ENCODE results near the gene ACSF2. TPM values are rescaled to one million over a fixed set of nuclear protein-coding genes. Genes with fewer than 3 reads are reported as not detected.

ACSF2 gene
- total RNA-seq, 1 experiment from 2014 or later, result 161 TPM

DNA sequence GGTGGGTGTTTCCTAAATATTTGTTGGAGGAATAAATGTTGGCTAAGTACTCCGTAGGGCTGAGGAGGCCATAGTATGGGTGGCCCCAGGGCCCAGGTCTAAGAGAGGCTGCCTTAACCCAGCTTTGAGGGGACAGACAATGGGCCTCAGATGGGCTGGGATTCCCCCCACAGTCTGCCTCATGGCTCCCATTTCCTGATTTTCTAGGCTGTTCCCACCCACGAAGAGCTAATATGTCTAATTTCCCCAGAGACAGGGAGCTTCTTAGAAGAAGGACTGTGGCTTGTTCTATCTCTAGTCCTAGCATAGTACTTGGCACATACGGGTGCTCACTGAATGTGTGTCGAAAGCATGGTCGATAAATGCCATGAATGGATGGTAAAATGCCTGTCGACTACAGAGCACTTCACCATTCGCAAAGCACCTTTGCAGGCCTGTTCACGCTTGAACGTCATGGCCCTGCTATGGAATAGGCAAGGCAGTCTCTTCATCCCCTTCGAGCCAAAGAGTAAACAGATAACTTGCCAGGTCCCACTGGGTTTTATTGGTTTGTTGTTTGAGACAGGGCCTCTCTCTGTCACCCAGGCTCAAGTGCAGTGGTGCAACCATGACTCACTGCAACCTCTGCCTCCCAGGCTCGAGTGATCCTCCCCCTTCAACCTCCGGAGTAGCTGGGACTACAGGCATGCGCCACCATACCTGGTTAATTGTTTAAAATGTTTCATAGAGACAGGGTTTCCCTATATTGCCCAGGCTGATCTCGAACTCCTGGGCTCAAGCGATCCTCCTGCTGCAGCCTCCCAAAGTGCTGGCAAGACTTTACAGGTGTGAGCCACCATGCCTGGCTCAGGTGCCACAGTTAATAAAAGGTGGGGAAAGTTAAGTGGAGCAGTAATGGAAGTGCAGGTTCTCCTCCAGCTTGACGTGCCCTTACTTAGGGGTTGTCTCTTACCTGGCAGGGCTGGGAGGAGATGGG is 33.0 kb downstream of the ACSF2 start:
- no TSS peak for BruUV-seq (replicated peaks)
- H3K4me1 Mint-ChIP-seq (ENCODE audit: low read depth, unreplicated experiment), result peaks cover 18% of the 10 kb centered on the region
- intact Hi-C loops (cut with micrococcal nuclease; ENCODE audit: unreplicated experiment), result no loop called here
- no peak overlapping the region for H3K4me3 Mint-ChIP-seq (ENCODE audit: unreplicated experiment)
- H3K27me3 Mint-ChIP-seq (ENCODE audit: insufficient read depth, unreplicated experiment), result no peaks in the 10 kb centered on the region
- peaks cover 16% of the 10 kb centered on the region for H3K4me1 ChIP-seq
- no peak overlapping the region for H3K4me3 ChIP-seq (ENCODE audit: low read depth, low read length)
- H3K9me3 ChIP-seq, result no peaks in the 10 kb centered on the region
- TF ChIP-seq, protein P1, sequence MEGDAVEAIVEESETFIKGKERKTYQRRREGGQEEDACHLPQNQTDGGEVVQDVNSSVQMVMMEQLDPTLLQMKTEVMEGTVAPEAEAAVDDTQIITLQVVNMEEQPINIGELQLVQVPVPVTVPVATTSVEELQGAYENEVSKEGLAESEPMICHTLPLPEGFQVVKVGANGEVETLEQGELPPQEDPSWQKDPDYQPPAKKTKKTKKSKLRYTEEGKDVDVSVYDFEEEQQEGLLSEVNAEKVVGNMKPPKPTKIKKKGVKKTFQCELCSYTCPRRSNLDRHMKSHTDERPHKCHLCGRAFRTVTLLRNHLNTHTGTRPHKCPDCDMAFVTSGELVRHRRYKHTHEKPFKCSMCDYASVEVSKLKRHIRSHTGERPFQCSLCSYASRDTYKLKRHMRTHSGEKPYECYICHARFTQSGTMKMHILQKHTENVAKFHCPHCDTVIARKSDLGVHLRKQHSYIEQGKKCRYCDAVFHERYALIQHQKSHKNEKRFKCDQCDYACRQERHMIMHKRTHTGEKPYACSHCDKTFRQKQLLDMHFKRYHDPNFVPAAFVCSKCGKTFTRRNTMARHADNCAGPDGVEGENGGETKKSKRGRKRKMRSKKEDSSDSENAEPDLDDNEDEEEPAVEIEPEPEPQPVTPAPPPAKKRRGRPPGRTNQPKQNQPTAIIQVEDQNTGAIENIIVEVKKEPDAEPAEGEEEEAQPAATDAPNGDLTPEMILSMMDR (IDR thresholded peaks at IDR 0.05; ENCODE audit: insufficient read depth in 1 of 2, low read depth in 1 of 2, low read length in 1 of 2, severe bottlenecking in 1 of 2, unreplicated experiment in 1 of 2), result no peak
- peaks cover 4% of the 10 kb centered on the region for H3K36me3 ChIP-seq (ENCODE audit: control insufficient read depth, insufficient read depth, low read length)
- no peaks in the 10 kb centered on the region for H3K27me3 ChIP-seq (replicated peaks; ENCODE audit: control insufficient read depth, insufficient read depth, low read length)
- H3K9me3 Mint-ChIP-seq (ENCODE audit: unreplicated experiment), result no peaks in the 10 kb centered on the region
- POLR2A ChIA-PET, result no interaction called here
- peak; percentile 66 to 70 for DNase-seq
- peaks cover 18% of the 10 kb centered on the region for H3K36me3 Mint-ChIP-seq (ENCODE audit: insufficient read depth, unreplicated experiment)
- CTCF ChIA-PET, result interaction anchor here (0.6 to 2.4 kb wide), 5 partner anchors 21 to 324 kb away, joined by 3 to 8 read pairs (median 4); partner anchors contain the start of genes ACSF2 and LRRC59
- H3K27ac Mint-ChIP-seq (ENCODE audit: unreplicated experiment), result peak overlapping the region; percentile 26

DNA sequence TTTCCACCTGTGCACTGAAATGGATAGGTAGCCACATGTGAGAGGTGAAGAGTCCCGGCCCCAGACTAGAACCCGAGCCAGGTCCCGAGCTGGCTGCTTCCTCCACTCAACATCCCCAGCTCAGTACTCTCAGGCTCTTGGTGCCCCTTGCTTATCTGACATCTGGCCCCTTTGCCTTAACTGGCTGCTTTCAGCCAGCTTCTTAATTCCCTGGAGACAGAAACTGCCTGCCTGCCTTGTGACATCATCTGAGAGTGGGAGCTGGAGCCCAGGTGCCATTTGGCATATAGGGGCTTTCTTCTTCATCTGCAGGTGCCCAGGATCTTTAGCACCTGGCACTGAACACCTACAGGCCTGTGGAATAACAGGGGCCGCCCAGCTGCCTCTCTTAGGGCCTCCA is 33.7 kb downstream of the ACSF2 start:
- Histone ChIP-seq H3K36me3 (ENCODE audit: control insufficient read depth, insufficient read depth, low read length) (peaks cover 4% of the 10 kb centered on the region), H3K4me1 (peaks cover 16% of the 10 kb centered on the region), H3K4me3 (ENCODE audit: low read depth, low read length) (no peak overlapping the region), H3K9me3 (no peaks in the 10 kb centered on the region), H3K27me3 (replicated peaks; ENCODE audit: control insufficient read depth, insufficient read depth, low read length) (no peaks in the 10 kb centered on the region)
- Mint-ChIP-seq H3K9me3 (ENCODE audit: unreplicated experiment) (no peaks in the 10 kb centered on the region), H3K27me3 (ENCODE audit: insufficient read depth, unreplicated experiment) (no peaks in the 10 kb centered on the region), H3K4me3 (ENCODE audit: unreplicated experiment) (no peak overlapping the region), H3K36me3 (ENCODE audit: insufficient read depth, unreplicated experiment) (peaks cover 21% of the 10 kb centered on the region), H3K4me1 (ENCODE audit: low read depth, unreplicated experiment) (peaks cover 18% of the 10 kb centered on the region), H3K27ac (ENCODE audit: unreplicated experiment) (peak overlapping the region; percentile 26)
- ChIA-PET CTCF (interaction anchor here (1.2 to 2.4 kb wide), 4 partner anchors 20 to 323 kb away, joined by 3 to 8 read pairs (median 6); partner anchors contain the start of genes ACSF2 and LRRC59), POLR2A (no interaction called here)
- DNase-seq, result no peak
- intact Hi-C loops (cut with micrococcal nuclease; ENCODE audit: unreplicated experiment), result no loop called here
- TF ChIP-seq, protein P1 (IDR thresholded peaks at IDR 0.05; ENCODE audit: insufficient read depth in 1 of 2, low read depth in 1 of 2, low read length in 1 of 2, severe bottlenecking in 1 of 2, unreplicated experiment in 1 of 2), result no peak
- no TSS peak for BruUV-seq (replicated peaks)

DNA sequence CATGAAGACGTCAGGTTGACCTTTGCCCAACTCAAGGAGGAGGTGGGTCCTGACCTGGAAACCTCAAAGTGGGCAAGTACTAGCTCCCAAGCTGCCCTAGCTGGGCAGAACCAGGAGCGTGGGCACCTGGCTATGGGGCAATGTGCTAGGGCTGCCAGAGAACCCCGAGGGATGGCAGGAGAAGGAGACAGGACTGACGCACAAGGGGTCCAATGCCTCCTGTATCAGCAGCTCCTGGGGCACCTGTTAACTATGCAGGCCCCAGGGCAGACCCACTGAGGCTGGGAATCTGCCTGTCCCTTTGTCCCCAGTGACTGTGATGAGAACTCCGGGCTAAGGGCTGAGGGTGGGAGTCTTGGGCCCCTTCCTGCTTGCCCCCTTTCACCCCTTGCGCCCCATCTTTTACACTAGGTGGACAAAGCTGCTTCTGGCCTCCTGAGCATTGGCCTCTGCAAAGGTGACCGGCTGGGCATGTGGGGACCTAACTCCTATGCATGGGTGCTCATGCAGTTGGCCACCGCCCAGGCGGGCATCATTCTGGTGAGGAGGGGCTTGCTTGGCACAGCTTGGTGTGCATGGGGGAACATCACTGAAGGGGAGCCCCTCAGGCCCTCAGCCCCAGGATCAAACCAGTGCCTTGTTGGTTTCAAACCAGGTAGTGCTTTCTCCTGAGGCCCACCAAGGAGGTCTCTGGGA is 35.0 kb downstream of the ACSF2 start:
- H3K27me3 Mint-ChIP-seq (ENCODE audit: insufficient read depth, unreplicated experiment), result no peaks in the 10 kb centered on the region
- TF ChIP-seq, protein P1 (IDR thresholded peaks at IDR 0.05; ENCODE audit: insufficient read depth in 1 of 2, low read depth in 1 of 2, low read length in 1 of 2, severe bottlenecking in 1 of 2, unreplicated experiment in 1 of 2), result no peak
- H3K36me3 Mint-ChIP-seq (ENCODE audit: insufficient read depth, unreplicated experiment), result peaks cover 27% of the 10 kb centered on the region
- Histone ChIP-seq H3K36me3 (ENCODE audit: control insufficient read depth, insufficient read depth, low read length) (peaks cover 1% of the 10 kb centered on the region), H3K27me3 (replicated peaks; ENCODE audit: control insufficient read depth, insufficient read depth, low read length) (no peaks in the 10 kb centered on the region), H3K4me3 (ENCODE audit: low read depth, low read length) (no peak overlapping the region), H3K9me3 (no peaks in the 10 kb centered on the region), H3K4me1 (peaks cover 16% of the 10 kb centered on the region)
- DNase-seq, result no peak
- POLR2A ChIA-PET, result no interaction called here
- intact Hi-C loops (cut with micrococcal nuclease; ENCODE audit: unreplicated experiment), result no loop called here
- peaks cover 18% of the 10 kb centered on the region for H3K4me1 Mint-ChIP-seq (ENCODE audit: low read depth, unreplicated experiment)
- no peak overlapping the region for H3K4me3 Mint-ChIP-seq (ENCODE audit: unreplicated experiment)
- H3K27ac Mint-ChIP-seq (ENCODE audit: unreplicated experiment), result no peak overlapping the region
- CTCF ChIA-PET, result no interaction called here
- no TSS peak for BruUV-seq (replicated peaks)
- no peaks in the 10 kb centered on the region for H3K9me3 Mint-ChIP-seq (ENCODE audit: unreplicated experiment)
